Kasumi-1 (cell line): ENCODE results near the gene DNAJB11.
"Not testable (repeated sequence)": the region's sequence is repeated elsewhere in the genome, so short reads cannot be mapped to it uniquely, and the experiment has no call there.

ENCODE experiments used
- DNase-seq, 2 experiments: peaks; one replicate each; lab custom pipeline; 2025; lab: John Stamatoyannopoulos, UW

DNAJB11 gene

DNA sequence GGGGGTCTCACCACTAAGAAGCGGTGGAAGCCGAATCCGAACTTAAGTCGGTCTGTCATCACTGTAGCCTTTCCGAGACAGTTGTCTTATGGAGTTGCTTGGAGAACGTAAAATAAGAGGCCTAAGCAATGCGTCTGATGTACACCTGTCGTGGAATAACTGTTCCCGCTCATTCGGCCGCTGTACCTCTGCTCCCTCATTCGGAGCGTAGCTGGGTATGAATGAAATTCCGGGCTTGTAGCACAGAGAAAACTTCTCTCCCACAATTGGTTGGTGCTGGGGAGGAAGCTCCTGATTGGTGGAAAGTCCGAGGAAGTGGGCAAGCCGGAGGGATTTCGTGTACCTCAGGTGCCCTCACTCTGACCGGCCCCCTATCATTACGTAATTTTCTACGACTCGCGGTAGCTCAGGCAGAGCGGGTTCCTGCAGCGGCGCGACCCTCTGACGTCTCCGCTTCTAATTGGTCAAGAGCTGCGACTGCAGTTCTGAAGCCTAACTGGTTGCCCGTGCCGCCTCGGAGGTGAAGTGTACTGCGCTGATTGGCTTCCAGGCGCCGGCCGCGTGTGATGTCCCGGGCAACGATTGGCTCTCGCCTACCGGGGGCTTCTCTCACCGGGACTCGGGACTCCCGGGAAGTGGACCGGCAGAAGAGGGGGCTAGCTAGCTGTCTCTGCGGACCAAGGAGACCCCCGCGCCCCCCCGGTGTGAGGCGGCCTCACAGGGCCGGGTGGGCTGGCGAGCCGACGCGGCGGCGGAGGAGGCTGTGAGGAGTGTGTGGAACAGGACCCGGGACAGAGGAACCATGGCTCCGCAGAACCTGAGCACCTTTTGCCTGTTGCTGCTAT is at the start of gene DNAJB11:
TSS of gene DNAJB11 (plus strand) at position 625 of the 845 bp plus-strand sequence. CDS start at position 803, 178 bp downstream.
- peak; percentile 99 for DNase-seq

DNA sequence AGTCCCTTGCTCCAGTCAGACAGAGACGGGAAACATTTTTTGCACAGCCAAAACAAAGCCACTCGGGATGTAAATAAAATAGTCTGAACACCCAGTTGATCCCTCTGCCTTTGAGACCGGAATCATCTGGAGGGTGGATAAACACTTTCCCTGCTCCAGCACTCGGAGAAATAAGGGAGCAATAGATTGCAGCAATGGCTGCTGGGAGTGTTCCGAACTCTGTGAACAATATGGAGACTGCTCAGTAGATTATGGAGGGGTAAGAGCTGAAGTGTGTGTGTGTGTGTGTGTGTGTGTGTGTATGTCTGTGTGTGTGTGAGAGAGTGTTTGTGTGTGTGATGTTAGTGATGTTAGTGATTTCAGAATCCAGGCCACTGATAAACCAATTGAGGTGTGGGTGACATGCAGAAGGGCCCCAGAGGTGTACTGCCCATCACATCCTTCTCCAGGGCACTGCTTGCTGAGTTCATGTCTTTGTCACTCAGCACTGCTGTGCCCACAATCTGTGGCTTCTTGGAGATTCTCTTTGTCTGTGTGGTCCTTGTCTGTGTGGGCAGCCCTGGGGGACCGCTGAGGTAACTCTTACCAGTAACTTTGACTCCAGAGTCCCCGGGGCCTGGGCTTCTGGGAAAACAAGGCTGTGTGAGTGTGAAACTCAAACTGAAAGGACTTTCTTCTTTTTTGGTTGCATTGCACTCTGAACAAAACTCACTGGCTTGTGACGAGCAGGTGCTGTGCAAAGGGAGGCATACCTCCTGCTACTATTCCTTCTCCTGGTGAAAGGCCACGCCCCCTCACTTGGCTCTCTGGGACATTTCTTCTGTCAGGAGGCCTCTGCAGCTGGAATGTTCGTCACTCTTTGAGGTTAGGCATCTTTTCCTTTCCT is 49.3 kb upstream of the DNAJB11 start:
- no peak for DNase-seq

GRCh38 chr3:186523022-186523421 is 47.5 kb upstream of the DNAJB11 start:
- no peak for DNase-seq

DNA sequence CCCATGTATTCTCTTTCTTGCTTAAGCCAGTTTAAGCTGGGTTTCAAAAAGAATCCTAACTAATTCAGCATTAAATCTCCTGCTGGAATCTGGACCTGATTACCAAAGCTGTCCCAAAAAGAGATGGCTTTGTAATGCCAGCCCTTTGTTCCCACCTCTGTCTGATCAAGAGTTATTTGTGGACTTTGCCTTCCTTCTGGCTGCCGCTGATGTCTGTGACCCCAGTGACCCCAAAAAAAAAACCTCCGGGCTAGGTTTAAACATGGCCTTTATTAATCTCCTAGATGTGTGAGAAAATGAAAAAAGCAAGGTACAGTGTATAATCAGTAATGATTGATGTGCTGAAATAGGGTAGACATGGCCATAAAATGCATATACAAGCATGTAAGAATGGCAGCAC is 47.1 kb upstream of the DNAJB11 start:
- no peak for DNase-seq

DNA sequence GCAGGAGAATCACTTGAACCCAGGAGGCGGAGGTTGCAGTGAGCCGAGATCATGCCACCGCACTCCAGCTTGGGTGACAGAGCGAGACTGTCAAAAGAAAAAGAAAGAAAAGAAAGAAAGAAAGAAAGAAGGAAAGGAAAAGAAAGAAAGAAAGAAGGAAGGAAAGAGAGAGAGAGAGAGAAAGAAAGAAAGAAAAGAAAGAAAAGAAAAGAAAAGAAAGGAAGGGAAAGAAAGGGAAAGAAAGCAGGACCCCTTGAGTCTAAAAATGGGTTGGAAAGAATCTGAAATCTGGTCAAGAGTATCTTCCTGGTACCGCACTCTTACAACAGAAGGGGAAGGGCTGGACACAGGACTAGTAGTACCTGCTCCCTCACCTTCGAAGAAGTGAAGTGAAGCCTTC is 45.9 kb upstream of the DNAJB11 start:
- DNase-seq = no peak

DNA sequence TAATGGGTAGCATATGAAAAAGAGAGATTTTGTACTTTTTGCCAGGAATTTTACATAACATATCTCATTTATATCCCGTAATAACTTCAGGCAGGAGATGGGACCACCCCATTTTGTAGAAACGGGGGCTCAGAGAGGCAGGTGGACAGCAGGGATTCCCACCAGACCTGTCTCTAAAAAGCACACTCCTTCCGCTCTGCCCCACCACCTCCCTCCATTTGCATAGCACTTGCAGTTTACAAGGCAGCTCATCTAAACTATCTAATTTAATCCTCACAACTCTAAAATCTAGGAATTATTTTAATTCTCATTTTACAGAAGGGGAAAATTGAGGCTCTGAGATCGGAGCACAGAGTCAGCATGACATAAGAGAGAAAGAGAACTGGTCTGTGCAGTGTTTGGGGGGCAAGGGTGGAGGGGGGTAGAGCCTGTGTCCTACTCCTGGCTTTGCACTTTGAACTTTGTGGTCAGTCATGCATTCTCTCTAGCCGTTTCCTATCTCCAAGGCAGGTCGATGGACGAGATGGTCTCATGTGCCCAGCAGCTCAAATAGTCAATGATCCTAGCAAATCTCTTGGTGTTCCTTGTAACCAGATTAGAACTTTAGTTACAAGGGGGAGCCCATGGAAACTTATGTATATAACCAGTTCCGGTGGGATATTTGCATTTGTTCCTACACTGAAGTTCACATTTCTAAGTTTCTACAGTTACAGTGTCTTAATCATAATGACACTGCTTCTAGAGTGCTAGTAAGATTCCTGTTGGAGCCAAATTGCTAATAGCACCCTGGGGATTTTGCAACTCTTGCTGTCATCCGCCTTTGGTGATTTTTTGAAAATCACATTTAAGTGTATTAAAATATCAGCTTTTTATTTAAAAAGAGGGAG is 44.9 kb upstream of the DNAJB11 start:
- DNase-seq = no peak

- no peak for DNase-seq
These were observed 44.3 kb upstream of the DNAJB11 start for GRCh38 chr3:186526256-186526606.

DNA sequence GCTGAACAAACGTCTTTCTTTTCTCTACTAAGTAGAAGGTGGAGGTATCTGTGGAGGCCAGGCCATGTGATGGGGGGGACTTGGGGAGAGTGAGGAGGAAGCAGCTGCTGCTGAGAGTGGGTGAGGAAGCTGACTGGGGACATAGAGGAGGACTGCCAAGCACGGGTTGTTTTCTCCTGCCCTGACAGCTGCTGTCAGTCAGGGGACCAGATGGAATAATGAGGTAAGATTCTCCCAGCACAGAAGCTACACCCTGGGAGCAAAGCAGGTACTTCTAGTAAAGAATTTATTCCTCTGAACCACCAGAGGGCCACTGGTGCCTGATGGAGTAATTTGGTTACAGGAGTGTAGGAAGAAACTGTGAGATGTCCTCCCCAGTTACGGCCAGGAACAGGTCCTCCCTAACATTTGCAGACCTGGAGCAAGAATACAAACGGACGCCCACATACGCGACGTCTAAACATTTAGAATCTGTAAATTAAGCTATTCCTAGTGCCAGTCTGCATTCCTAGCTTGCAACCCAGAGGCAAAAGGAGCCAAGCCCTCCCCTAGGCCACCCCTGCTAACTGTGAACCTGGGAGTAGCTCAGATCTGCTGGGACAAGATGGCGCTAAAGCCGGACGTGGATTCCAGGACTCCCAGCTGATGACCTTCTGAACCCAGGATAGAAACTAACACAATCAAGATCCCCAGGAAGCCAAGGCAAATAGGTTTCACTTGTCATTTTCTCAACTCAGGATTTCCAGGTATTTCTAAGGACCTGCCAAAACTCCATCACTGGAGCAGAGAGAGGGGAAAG is 41.1 kb upstream of the DNAJB11 start:
- peak; percentile 78 to 89 for DNase-seq

GRCh38 chr3:186530415-186530814 is 40.1 kb upstream of the DNAJB11 start:
- DNase-seq = no peak

DNA sequence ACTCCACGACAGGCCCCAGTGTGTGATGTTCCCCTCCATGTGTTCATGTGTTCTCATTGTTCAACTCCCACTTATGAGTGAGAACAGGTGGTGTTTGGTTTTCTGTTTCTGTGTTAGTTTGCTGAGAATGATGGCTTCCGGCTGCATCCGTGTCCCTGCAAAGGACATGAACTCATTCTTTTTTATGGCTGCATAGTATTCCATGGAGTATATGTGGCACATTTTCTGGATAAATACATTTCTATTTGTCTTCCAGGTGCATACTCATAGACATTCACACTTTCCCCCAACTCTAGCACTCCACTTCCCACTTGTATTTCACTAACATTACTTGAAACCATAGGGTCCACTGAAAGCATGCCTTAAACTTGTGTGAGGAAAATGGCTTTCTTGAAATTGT is 38.8 kb upstream of the DNAJB11 start:
- not testable (repeated sequence) for DNase-seq

- DNase-seq = peak; percentile 87
These were observed 37.9 kb upstream of the DNAJB11 start for GRCh38 chr3:186532598-186533072.

GRCh38 chr3:186534113-186534669 is 36.3 kb upstream of the DNAJB11 start:
- peak; percentile 68 to 81 for DNase-seq

DNA sequence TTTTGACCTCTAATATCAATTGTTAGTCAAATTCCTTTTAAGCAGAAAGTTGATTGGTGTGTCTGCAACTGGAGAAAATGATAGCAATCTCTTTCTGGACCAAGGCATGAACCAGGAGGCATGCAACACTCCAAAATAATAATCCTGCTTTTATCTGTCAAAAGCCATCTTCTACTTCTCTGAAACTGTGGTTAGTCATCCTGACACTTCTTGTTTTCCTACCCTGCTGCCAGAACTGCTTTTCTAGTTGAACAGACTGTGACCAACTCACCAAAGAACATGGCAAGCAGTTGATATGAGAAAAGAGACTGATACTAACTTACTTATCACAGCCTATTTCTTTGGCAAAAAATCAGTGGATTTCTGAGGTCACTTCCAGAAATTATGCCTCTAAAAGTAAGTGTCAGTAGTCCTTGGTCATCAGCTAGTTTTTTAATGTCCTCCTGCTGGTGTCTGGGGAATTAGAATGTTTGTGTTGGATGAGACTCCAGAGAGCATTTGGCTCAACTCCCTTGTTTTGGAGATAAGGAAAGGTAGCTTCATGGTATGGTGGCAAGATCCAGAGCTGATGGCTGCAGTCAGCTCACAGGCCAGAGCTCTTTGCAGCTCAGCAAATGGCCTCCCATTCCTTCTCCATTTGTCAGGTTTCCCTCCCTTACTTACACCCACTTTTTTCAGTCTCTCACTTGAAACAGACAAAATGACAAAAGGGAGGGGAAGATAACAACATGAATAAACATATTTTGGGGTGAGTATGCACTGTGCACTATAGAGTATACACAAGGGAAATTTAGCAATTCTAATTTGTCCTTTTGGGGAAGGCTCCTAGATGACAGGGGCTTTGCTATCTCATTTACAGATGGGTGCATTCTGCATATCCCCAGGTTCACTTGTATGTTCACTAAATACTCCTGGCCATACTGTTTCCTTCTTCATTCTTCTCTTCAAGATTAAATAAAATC is 33.4 kb upstream of the DNAJB11 start:
- DNase-seq = peak; percentile 37 to 45

DNA sequence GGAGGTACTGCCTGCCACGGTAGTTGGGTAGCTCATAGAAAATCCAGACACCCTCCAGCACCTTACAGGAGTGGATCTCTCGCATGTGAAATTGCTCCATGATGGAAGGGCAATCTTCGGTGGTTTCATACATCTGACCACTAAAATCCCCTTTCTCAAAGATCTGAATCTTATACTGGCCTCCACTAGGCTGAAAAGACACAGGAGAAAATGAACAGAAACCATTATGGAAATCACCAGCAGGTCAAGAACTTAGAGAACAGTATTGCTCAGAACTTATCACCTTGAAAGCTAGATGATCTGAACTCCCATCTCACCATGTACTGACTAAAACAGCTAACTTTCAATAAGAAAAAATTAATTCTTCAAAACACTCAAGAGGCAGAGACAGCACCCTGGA is 31.7 kb upstream of the DNAJB11 start:
- DNase-seq = no peak

DNA sequence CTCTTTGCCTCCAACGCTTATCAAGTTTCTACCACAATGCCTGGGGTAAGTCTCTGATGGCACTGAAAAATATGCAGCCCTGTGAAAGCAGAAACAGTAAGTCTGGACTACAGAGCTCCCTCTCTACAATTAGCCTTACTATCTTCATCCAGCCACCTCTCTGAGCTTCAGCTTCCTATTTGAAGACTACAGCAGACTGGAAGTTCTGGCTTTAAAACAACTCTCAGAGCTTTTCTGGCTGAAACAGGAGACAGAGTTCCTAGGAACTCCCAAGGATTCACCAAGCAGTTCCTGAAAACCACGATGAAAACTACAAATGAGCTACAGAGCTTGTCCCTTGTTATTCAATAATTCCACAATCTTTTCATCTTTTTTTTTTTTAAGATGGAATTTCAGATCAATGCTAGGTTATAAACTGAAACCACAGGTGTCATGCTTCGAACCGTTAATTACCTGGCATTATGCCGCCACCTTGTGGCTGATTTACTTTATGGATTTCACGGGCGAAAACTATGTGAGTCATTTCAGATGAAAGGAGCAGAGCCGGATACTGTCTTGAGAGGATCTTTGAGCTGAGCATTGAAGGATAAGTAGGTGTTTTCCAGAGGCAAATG is 30.2 kb upstream of the DNAJB11 start:
- DNase-seq = peak; percentile 74 to 79

DNA sequence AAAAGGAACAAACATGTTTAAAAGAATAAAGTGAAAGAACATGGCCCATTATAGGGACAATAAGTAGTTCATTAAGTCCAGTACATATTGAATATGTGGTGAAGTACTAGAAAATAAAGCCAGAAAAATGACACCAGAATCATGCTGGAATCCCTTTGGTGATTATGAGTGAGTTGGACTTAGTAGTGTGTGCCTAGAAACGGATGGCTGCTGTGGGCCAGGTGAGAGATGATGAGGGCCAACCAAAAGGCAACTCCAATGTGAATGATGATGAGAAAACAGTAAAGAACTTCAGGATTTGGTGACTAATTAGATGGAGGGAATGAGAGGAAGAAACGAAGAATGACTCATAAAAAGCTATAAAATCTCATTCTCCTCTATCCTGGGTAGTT is 29.7 kb upstream of the DNAJB11 start:
- no peak for DNase-seq

GRCh38 chr3:186544281-186544680 is 26.2 kb upstream of the DNAJB11 start, which contains the start of gene CRYGS:
TSS of gene CRYGS (minus strand) at chr3:186544380. CDS start at chr3:186544326, 54 bp downstream.
- no peak for DNase-seq

DNA sequence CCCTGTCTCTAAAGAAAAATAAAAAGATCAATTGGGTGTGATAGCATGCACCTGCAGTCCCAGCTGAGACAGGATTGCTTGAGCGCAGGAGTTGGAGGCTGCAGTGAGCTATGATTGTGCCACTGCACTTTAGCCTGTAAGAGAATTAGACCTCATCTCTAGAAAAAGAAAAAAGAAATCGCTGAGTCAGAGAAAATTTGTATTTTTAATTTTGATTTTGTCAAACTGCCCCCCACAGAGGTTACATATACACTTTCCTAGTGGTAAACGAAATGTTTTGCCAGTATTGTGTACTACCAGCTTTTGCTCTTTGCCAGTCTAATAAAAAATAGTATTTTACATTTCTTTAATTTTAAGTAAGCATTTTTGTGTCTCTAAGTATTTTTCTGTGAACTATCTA is 21.0 kb upstream of the DNAJB11 start:
- no peak for DNase-seq

DNA sequence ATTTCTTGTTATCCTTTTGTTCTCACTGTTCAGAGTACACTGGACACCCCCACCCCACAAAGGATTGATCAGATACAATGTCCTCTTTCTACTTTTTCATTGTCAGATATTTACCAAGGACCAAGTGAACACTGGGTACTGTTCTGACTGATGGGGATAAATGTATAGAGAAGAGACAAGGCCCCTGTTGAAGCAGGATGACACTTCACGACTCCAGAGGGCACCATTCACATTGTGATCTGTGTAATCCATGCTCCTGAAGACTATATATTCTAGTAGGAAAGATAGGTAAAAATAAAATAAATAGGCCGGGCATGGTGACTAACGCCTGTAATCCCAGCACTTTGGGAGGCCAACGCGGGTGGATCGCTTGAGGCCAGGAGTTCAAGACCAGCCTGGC is 19.1 kb upstream of the DNAJB11 start:
- peak in 1 of 2 experiments; percentile 2 for DNase-seq
